Prostate gland (tissue), 2 donors: Measurements from ENCODE around the gene GTF2H3.

Experiments
- CTCF ChIP-seq, 4 experiments: fragments of 200-600 bp in 2 of 4; fragments of 450-650 bp in 2 of 4; sonication (generic) in 2 of 4; IDR thresholded peaks; 1 replicate in 3 of 4; 2 replicates in 1 of 4; pipeline ENCODE4 v1.5.1; 2016 to 2019; ENCODE audit warnings: antibody characterized with exemption in 4 of 4, mild to moderate bottlenecking in 2 of 4, moderate library complexity in 2 of 4
- POLR2A ChIP-seq: fragments of 450-650 bp; IDR thresholded peaks from one replicate; pipeline ENCODE4 v1.6.1; 2016; ENCODE audit warnings: antibody characterized with exemption, mild to moderate bottlenecking
- POLR2AphosphoS5 ChIP-seq: sonication (generic); formaldehyde crosslinking; IDR thresholded peaks from one replicate; pipeline ENCODE4 v1.6.1; 2017; ENCODE audit warnings: antibody characterized with exemption

GRCh38 chr12:123645380-123645779 is 11.8 kb downstream of the GTF2H3 start:
- TF ChIP-seq POLR2AphosphoS5 (no peak), CTCF (IDR thresholded peaks at IDR 0.05) (no peak), POLR2A (no peak)
